HG03354 (cell line): Measurements from ENCODE around the gene ARNT2.
"Not testable (repeated sequence)": the region's sequence is repeated elsewhere in the genome, so short reads cannot be mapped to it uniquely, and the experiment has no call there.

Experiments used
- ATAC-seq: cut with Tn5 transposase; IDR thresholded peaks from one replicate; pipeline ENCODE4 v1.9.1; 2021; ENCODE audit warnings: mild to moderate bottlenecking; ENCODE audit not compliant: unreplicated experiment, poor library complexity, severe bottlenecking

Gene ARNT2

DNA sequence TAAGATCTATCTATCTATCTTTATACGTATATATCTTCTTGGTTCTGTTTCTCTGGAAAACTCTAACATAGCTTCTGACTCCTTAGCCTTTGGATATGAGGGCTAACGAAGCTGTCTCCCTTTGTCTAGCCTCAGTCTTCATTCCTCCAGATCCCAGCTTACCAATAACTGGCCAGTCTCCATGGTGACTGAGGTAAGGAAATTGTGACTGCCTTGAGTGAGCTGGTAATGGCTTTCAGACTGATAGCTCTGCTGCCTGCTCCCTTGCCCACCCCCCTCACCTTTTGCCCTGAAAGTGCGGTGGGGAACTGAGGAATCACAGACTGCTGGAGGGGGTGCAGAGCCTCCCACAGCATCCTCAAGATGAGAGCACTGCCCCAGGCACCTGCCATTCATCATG is 225.2 kb downstream of the ARNT2 start:
- ATAC-seq, result no peak

DNA sequence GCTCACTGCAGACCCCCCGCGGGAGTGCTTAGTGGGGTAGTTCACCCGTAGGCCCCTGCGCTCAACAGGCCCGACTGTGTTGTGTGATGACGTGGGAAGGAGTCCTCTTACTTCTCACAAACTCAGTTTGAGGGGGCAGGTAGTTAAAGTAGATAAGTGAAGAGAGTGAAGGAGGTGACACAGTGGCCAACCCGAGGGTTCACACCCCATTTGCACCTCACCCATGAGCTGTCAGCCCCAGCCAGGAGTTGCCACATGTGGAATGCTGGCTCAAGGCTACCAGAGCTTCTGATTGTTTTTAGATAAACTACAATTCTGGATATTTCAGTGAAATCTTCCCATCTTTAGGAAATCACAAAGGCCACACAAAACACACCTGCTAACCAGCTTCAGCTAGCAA is 226.8 kb downstream of the ARNT2 start:
- no peak for ATAC-seq

DNA sequence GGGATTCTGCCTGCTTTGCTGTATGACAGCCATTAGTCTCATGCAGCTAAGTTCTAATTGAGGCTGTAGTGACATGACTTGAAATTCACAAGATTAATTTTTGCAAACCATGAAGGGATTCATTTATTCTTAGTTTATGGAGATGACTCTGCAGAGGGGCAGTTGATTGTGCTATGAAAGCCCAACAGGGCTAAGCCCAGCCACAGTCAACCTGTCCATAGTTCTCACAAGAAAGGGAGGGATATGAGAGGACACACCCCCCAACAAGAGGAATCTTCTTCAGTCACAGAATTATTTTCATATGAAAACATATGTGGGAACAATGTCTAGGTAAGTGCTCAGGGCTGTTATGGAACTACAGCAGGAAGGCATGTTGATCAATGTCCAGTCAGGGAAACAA is 229.0 kb downstream of the ARNT2 start:
- ATAC-seq, result no peak

DNA sequence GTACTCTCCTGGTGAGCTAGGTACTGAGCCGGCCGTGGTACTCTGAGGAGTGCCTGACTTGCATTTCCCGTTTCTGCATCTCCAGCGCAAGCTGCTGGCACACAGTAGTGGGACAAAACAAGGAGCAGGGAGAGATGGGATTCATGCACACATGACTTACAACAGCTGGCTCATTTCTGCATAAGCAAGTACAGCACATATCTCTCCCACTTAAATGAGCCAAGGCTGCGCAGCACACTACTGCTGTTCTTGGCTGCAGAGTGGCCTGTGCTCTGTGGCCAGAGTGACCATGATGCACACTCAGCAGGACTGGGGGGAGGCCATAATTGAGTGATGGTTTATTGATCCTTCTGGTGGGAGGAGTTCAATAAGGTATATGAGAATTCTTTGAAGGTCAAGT is 231.8 kb downstream of the ARNT2 start:
- no peak for ATAC-seq

DNA sequence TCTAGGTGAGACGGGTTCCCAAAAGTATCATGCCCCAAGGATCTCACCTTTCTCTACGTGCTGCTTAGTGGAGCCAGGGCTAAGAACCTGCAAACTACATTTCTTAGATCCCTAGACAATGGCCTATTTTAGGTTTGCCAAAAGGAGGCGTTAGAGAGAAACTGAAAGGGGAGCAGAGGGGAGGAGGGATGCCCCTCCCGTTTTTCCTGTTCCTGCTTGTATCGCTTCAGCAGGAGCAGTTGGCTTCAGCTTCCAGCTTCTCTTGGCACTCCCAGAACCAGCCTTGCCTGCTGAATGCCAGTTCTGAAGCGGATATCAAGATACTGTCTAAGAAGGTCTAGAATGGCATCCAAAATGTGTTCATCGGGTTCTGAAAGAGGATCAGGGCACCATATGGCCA is 232.5 kb downstream of the ARNT2 start:
- no peak for ATAC-seq

DNA sequence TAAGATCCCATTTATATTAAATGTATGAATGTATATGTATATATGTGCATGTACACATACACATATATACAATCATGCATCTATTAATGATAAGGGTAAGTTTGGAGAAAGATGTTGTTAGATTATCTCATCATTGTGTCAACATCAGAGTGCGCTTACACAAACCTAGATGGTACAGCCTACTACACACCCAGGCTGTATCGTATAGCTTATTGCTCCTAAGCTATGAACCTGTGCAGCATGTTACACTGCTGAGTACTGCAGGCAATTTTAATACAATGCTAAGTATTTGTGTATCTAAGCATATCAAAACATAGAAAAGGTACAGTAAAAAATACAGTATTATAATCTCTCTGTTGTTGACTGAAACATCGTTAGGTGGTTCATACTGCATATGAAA is 233.6 kb downstream of the ARNT2 start:
- ATAC-seq, result no peak

DNA sequence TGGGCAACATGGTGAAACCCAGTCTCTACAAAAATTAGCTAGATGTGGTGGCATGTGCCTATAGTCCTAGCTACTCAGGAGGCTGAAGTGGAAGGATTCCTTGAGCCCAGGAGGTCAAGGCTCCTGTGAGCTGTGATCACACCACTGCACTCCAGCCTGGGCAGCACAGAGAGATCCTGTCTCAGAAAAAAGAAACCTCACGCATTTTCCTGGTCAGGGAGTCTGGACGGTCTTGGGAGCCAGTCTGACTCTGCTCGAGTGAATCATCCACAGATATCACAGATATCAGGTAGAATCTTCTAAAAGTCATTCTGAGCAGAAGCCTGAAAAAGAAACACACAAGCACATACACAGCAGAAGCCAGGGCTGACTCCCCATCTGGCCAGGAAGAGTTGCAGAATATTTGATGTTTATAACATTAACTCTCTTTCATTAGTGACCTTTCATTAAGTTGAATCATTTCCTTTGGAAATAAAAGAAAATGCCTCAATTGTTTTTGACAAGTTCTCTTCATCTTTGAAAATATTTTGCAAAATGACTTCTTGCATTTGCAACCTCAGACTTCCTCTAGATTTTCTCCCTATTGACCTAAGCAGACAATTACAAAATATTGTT is 234.5 kb downstream of the ARNT2 start:
- no peak for ATAC-seq

DNA sequence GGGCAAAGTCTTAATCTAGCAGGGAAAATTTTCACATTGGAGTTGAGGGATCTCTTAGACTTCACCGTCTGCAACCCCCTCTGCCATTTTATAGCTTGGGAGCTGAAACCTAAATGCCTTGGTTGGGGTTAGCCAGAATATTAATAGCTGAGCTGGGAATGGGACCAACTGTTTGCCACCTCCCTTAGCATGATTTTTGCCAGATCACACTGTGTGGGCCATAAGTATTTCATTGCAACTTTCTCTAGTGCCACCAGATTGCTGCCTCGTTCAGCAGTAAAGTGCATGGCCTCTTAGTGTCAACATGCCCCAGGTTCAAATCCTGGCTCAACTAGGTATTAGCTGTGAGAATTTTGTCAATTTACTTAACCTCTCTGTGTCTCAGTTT is 235.0 kb downstream of the ARNT2 start:
- no peak for ATAC-seq

DNA sequence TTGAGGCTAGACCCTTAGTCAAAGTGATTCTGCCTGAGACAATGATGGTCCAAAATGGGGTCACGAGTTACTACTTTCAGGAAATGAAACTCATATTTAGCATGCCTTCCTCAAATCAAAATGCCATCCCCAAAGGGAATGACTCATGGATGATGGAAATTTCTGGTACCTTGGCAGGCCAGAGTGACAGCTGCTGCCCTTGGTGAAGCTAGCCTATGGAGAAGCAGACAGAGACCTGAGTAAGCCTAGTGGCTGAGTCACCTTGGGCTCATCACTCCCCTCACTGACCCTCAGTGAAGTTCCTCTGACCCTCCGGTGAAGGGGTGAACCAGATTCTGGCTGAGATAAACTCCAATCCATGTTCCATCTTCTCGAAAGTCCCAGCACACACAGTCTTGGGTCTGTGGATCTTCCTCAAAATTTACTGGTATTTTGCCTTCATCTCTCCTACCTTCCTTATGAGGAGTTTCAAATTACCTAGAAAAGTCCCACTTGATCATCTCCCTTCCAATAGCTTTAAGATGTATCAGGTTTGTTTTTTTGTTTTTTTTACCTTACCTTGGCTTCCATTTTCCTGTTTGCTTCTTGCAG is 236.4 kb downstream of the ARNT2 start:
- no peak for ATAC-seq

DNA sequence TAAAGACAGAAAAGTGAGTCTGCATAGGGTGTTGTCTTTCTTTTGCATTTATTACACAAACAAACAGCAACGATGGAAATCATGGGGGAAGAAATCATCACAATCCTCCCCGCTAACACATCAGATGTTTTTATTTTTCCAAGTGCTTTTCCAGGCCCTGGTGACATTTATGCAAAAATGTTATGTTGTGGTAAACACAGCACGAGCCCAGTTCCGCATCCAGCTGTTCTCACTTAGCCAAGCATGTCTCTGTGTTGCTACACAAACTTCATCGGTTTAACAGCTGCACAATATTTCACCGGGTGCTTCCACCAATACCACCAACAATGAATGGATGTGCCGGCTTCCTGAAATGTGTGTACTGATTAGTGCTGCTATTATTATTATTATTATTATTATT is 237.2 kb downstream of the ARNT2 start:
- no peak for ATAC-seq

DNA sequence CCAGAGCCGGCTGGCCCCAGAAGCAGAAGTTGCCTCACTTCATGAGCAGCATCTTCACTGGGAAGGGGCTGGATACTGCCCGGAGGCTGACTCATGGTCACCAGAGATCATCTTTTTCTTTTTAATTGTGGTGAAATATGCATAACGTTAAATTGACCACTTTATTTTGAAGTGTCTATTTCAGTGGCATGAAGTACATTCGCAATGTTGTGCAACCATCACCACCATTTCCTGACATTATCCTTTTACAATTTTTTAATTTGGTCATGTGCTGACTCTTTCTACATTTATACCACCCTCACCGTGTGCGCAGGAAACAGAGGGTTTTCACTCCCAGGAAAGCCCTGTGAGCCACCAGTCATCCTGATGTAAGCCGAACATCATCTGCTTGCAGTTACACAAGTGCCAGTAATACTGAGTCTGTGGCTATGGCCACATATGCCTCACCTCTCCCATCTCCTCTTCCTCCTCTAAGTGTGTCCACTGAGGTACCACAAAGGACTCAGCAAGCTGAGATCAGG is 239.3 kb downstream of the ARNT2 start:
- no peak for ATAC-seq

DNA sequence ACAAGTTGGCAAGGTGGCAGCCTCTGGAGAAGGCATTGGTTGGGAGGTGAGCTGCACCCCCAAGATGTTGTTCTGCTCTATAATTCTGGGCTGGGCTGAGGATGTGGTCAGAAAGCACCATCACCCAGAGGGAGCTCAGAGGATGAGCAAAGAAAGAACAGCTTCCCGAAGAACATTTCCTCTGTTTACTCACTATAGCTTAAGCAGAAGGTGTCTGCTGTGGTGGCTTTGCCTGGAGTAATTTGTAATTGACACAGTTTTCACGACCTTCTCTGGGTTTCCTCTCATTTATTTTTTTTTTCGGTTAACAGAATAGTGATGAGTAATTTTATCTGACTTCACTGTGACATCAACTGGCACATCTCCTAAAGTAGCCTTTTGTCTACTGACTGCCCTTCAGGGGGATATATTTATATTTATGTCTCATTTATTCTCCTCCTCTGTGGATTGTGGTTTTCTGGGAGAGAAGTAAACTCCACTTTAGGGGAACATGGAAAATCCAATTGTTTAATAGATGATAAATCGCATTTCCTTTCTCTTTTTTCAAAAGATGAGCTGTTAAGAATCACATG is 241.4 kb downstream of the ARNT2 start:
- no peak for ATAC-seq

DNA sequence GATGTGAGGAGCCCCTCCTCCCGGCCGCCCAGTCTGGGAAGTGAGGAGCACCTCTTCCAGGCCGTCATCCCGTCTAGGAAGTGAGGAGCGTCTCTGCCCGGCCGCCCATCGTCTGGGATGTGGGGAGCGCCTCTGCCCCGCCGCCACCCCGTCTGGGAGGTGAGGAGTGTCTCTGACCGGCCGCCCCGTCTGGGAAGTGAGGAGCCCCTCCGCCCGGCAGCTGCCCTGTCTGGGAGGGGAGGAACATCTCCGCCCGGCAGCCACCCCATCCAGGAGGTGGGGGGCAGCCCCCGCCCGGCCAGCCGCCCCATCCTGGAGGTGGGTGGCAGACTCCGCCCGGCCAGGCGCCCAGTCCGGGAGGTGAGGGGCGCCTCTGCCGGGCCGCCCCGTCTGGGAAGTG is 243.2 kb downstream of the ARNT2 start:
- not testable (repeated sequence) for ATAC-seq
